Measurements from ENCODE around the gene PRDM5. TPM values are rescaled to one million over a fixed set of nuclear protein-coding genes. Genes with fewer than 3 reads are reported as not detected.

PRDM5 gene
- total RNA-seq, 1 donor from 2014 or later: 6.5 TPM

DNA sequence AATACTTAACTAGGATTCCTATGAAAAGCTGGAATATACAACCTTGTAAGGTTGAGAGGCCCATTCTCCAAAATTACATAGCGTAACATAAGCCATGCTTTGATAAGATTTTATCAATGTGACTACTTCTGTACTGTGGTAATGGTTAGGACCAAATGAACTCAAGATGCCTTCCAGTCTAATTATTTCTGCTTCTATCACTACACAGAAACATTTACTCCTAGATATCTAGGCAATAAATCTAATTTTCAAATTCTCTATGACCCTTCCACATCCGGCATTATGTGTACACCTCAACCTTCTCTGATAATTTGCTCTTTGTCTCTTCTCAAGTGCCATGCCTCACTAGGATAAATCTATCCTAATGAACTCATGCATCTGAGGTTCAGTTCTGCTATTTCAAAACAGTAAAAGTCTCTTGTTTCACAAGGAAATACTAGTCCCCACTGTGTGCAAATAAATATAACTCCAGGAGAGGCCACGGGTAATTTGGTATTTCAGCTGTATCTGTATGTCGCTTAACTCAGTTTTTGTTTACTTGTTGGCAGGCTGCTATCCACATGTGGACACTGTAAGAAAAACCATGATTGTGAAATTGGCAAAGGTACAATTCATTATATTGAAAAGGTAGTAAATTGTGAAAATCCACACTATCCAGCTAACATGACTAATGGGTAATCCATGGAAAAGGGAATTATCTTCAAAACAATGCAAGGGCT, 93.3 kb downstream of the PRDM5 start:
- Histone ChIP-seq H4K20me1 (ENCODE audit: insufficient read depth, low read length) (no peaks in the 10 kb centered on the region), H3K9me3 (ENCODE audit: insufficient read depth, low read depth, low read length) (no peaks in the 10 kb centered on the region), H3K9ac (ENCODE audit: low read length) (no peak overlapping the region), H3K36me3 (ENCODE audit: insufficient read depth, low read length) (no peaks in the 10 kb centered on the region), H3K4me2 (ENCODE audit: low read length) (no peak overlapping the region), H3K79me2 (ENCODE audit: insufficient read depth, low read length) (no peaks in the 10 kb centered on the region), H3K4me3 (ENCODE audit: insufficient read depth, low read depth, low read length) (no peak overlapping the region), H3K4me1 (ENCODE audit: insufficient read depth, low read length) (no peaks in the 10 kb centered on the region), H3K27ac (ENCODE audit: low read depth, low read length) (no peak overlapping the region), H3K27me3 (ENCODE audit: insufficient read depth, low read length) (no peaks in the 10 kb centered on the region), H2AFZ (ENCODE audit: low read depth, low read length) (no peak overlapping the region)
- H3K4me1 Mint-ChIP-seq (ENCODE audit: low read depth, unreplicated experiment): no peaks in the 10 kb centered on the region
- peaks cover under 1% of the 10 kb centered on the region for H3K9me3 Mint-ChIP-seq (ENCODE audit: unreplicated experiment)
- H3K27me3 Mint-ChIP-seq (ENCODE audit: low read depth, unreplicated experiment): no peaks in the 10 kb centered on the region
- no peak for TF ChIP-seq EZH2 (IDR thresholded peaks at IDR 0.05; ENCODE audit: insufficient read depth, low read length)
- TF ChIP-seq, protein P1, sequence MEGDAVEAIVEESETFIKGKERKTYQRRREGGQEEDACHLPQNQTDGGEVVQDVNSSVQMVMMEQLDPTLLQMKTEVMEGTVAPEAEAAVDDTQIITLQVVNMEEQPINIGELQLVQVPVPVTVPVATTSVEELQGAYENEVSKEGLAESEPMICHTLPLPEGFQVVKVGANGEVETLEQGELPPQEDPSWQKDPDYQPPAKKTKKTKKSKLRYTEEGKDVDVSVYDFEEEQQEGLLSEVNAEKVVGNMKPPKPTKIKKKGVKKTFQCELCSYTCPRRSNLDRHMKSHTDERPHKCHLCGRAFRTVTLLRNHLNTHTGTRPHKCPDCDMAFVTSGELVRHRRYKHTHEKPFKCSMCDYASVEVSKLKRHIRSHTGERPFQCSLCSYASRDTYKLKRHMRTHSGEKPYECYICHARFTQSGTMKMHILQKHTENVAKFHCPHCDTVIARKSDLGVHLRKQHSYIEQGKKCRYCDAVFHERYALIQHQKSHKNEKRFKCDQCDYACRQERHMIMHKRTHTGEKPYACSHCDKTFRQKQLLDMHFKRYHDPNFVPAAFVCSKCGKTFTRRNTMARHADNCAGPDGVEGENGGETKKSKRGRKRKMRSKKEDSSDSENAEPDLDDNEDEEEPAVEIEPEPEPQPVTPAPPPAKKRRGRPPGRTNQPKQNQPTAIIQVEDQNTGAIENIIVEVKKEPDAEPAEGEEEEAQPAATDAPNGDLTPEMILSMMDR (IDR thresholded peaks at IDR 0.05; ENCODE audit: insufficient read depth, low read depth, low read length): no peak
- FAIRE-seq (peak; percentile 37), DNase-seq (ENCODE audit: low read depth) (no peak)
- no peak overlapping the region for H3K4me3 Mint-ChIP-seq (ENCODE audit: unreplicated experiment)
- peaks cover 2% of the 10 kb centered on the region for H3K36me3 Mint-ChIP-seq (ENCODE audit: low read depth, unreplicated experiment)
- H3K27ac Mint-ChIP-seq (ENCODE audit: unreplicated experiment): no peak overlapping the region

DNA sequence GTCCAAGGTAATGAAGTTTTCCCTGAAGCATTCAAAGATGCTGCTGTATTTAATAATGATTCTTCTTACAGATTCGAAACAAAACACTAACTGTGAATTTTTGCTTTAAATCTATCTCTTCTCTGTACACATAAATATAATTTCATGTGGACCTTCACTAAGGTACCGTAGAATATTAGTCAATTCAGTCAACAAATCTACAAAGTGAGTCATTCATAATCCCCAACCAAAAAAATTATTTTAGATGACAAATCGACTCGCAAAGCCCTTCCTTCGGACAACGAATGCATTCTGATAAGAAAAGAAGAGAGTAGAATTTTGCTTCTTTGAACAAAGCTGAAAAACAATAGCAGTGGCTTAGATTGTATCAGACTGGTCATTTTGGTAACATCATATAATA, 95.7 kb downstream of the PRDM5 start:
- H3K4me1 Mint-ChIP-seq (ENCODE audit: low read depth, unreplicated experiment): no peaks in the 10 kb centered on the region

More for the DNA sequence above, 95.7 kb downstream of the PRDM5 start:
- Histone ChIP-seq H3K79me2 (ENCODE audit: insufficient read depth, low read length) (no peaks in the 10 kb centered on the region), H2AFZ (ENCODE audit: low read depth, low read length) (no peak overlapping the region), H3K27me3 (ENCODE audit: insufficient read depth, low read length) (no peaks in the 10 kb centered on the region), H4K20me1 (ENCODE audit: insufficient read depth, low read length) (no peaks in the 10 kb centered on the region), H3K4me2 (ENCODE audit: low read length) (no peak overlapping the region), H3K4me1 (ENCODE audit: insufficient read depth, low read length) (no peaks in the 10 kb centered on the region), H3K9ac (ENCODE audit: low read length) (no peak overlapping the region), H3K27ac (ENCODE audit: low read depth, low read length) (no peak overlapping the region), H3K36me3 (ENCODE audit: insufficient read depth, low read length) (no peaks in the 10 kb centered on the region), H3K9me3 (ENCODE audit: insufficient read depth, low read depth, low read length) (no peaks in the 10 kb centered on the region), H3K4me3 (ENCODE audit: insufficient read depth, low read depth, low read length) (no peak overlapping the region)
- TF ChIP-seq, protein P1 (IDR thresholded peaks at IDR 0.05; ENCODE audit: insufficient read depth, low read depth, low read length): no peak
- no peak for TF ChIP-seq EZH2 (IDR thresholded peaks at IDR 0.05; ENCODE audit: insufficient read depth, low read length)
- Mint-ChIP-seq H3K27me3 (ENCODE audit: low read depth, unreplicated experiment) (no peaks in the 10 kb centered on the region), H3K9me3 (ENCODE audit: unreplicated experiment) (no peaks in the 10 kb centered on the region), H3K4me3 (ENCODE audit: unreplicated experiment) (no peak overlapping the region), H3K27ac (ENCODE audit: unreplicated experiment) (no peak overlapping the region), H3K36me3 (ENCODE audit: low read depth, unreplicated experiment) (no peaks in the 10 kb centered on the region)
- no peak for FAIRE-seq
- no peak for DNase-seq (ENCODE audit: low read depth)
